Measurements from ENCODE around the gene SPINK4.

SPINK4 gene, protein sequence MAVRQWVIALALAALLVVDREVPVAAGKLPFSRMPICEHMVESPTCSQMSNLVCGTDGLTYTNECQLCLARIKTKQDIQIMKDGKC
- total RNA-seq, result 0 reads per million in 2 donors

DNA sequence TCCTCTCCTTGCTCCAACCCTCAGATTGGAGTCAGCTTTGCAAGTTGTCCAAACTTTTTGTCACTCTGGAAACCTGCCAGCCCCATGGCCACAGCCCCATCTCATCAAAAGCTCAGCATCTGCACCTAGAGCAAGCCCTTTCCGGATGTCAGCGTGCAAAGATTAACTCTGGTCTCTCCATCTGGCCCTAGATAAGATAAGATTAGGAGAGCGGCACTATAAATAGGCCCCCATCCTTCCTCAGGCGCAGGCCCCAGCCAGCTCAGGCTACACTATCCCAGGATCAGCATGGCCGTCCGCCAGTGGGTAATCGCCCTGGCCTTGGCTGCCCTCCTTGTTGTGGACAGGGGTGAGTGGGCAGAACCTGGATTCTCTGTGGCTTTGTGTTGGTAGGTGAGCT is at the start of gene SPINK4:
SPINK4 (plus strand) TSS at position 247 of the 400 bp plus-strand sequence; CDS start at position 289, 42 bp downstream.
- DNase-seq, result no peak

DNA sequence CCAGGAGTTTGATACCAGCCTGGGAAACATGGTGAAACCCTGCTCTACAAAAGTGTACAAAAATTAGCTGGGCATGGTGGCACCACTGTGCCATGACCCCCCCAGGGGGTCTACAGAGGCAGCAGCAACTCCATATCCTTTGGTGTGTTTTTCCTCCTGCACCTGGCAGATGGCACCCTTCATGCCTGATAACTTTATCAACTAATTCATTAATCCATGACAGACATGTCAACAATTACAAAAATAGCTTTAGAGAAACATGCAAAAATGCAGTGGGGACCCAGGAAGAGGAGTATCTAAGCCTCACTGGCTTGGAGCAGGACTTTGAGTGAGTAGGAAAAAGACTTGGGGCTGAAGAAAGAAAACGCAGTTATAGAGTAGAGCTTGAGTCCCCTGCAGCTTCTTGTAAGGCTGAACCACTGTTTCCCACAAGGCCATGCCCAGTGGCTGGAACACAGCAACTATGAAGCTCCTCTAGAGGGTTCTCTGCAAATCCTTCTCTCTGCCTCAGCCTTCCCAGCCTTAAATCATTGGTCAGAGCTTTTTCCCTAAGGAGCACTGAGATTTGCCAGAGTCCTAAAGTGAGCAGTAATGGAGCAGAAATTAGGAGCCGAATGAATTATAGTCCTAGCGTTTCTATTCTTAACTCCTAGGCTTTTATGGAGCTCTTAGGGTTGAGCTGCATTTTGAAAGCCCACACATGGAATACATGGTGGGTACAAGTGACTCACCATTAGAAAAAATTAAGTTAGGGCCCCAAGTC is 47.3 kb upstream of the SPINK4 start:
- DNase-seq, result no peak

DNA sequence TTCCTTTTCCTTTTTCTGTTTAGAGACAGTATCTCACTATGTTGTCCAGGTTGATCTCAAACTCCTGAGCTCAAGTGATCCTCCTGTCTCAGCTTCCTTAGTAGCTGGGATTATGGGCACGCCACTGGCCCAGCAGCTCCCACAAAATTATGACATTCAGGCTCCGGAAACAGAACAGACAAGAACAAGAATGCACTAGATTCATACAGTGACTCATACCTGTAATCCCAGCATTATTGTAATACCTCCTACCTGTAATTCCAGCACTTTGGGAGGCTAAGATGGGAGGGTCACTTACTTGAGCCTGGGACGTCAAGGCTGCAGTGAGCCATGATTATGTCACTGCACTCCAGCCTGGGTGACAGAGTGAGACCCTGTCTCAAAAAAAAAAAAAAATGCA is 46.1 kb upstream of the SPINK4 start:
- DNase-seq, result no peak

DNA sequence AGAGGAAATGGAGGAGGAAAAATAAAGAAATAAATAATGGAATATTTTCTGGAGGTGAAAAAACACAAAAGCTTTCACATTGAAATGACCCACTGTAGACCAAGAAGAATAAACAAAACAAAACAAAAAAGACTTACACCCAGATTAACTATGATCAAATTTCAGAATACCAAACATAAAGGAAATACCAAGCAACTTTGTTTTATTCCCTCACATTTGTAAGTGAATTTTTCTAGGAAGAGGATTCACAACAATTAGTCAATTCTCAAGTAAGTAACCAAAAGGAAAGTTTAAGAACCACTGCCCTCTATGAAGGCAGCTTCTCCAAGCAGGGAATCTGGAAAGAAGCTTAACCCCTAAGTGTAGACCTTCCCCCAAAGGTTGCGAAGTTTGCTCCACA is 43.2 kb upstream of the SPINK4 start:
- no peak for DNase-seq

DNA sequence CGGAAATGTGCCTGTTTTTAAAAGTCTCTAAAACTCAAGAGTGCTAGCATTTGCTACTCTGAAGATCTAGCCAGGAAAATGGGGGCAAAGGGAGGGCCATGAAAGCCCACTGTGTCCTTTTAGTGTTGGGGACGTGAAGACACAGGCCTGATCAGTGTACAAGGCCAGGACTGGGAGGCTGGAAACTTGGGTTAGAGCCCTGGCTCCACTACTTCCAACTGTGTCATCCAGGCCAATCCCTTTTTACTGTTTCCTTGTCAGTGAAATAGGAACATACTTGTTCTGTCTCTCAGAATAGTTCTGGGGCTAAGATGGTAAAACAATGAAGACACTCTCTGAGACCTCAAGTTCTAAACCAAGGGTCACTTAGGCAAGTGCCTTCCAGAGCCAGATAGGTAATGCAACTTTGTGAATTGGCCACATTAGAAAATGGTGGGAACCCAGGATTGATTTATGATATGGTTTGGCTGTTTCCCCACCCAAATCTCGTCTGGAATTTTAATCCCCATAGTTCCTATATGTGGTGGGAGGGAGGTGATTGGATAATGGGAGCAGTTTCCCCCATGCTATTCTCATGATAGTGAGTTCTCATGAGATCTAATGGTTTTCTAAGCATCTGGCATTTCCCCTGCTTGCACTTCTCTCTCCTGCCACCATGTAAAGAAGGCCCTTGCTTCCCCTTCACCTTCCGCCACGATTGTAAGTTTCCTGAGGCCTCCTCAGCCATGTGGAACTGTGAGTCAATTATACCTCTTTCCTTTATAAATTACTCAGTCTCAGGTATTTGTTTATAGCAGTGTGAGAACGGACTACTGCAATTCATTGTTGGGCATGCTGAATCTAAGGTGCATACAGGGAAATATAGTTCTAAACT is 42.5 kb upstream of the SPINK4 start:
- no peak for DNase-seq

DNA sequence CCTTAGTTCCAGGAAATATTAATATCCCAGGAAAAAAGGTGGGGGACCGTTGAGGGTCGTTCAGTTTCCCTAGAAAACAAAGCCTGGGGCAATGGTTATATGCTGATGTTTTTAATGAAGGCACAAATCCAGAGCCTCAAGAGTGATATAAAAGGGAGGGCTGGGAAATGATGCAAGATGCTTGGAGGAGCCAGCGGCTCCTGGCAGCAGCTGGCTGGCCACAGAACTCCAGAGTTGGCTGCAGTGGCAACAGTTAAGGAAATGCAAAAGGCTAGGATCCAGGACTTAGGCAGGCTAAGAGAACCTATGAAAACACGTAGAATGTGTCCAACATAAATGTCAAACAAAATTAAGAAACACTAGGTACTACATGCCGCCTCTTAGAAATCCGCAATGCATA is 41.8 kb upstream of the SPINK4 start:
- no peak for DNase-seq

DNA sequence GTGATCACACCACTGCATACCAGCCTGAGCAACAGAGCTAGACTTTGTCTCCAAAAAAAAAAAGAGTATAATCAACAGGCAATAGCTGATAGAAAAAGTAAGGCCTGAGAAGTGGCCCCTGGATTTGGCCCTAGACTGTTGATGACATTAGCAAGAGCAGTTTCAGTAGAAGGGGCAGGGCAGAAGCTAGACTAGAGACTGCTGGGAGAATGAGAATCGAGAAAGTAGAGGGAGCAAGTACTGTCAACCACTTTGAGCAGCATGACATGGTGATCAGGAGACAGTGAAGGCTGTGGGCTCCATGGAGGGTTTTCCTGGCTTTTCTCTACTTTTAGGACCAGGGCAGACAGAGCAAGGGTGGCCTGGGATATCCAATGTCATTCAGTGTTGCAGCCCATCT is 37.9 kb upstream of the SPINK4 start:
- no peak for DNase-seq

DNA sequence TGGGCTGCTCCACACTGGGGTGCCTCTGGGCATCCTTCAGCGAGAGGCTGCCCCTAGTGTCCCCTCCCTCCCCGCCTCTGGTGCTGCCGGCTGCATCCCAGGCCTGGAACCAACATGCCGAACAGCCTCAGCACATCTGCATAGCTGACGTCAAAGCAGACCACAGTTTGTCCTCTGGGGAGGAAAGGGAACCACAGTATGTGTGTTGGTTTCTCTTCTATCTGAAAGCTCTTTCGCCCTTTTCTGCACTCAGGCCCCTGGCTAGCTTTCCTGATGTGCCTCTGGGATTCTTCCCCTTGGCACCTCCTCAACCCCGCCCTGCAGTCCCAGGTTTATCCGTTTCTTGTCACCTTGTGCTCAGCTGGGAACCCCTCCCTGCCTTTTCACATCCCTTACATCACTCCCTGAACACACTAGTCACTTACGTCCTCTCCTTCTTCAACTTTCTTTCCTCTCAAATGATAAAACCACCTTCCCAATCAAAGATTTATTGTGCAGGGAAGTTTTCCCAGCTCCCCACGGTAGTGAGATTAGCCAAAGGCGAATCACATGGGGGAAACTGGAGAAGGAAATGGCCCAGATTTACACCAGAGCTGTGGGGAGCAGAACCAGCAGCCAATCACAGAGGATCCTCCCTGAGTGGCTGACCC is 37.3 kb upstream of the SPINK4 start:
- DNase-seq, result peak; percentile 1

DNA sequence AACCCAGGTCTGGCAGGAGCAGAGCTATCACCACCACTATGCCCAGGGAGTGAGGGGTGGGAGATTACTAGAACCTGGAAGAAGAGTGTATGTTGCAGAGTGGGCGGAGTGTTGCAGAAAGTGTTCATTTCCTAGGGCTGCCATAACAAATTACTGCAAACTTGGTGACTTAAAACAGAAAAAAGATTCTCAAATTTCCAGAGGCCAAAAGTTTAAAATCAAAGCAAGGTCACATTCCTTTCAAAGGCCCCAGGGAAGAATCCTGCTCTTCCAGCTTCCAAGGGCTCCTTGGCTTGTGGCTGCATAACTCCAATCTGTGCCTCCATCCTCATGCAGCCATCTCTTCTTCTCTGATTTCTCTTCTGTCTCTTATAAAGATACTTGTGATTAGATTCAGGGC is 30.6 kb upstream of the SPINK4 start:
- no peak for DNase-seq

DNA sequence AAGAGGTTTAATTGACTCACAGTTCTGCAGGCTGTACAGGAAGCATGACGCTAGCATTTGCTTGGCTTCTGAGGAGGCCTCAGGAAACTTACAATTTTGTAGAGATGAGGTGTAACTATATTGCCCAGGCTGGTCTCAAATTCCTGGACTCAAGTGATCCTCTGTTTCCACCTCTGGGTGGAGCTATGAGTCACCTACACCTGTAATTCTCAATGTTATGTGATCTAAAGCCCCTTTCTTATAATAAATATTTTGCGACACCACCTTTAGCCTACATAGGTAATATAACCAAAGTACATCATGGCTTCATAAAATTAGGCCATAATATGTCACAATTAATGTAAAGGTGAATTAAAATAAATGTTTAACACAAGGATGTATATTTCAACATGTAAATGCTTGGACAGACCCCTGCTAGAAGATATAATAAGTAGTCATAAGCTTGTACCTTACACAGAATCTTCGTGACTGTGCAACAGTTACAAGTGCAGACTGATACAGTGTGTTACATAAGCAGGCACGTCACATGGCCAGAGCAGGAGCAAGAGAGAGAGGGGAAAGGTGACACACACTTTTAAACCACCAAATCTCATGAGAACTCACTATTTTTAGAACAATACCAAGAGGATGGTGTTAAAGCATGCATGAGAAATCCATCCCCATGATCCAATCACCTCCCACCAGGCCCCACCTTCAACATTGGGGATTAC is 29.8 kb upstream of the SPINK4 start:
- no peak for DNase-seq

DNA sequence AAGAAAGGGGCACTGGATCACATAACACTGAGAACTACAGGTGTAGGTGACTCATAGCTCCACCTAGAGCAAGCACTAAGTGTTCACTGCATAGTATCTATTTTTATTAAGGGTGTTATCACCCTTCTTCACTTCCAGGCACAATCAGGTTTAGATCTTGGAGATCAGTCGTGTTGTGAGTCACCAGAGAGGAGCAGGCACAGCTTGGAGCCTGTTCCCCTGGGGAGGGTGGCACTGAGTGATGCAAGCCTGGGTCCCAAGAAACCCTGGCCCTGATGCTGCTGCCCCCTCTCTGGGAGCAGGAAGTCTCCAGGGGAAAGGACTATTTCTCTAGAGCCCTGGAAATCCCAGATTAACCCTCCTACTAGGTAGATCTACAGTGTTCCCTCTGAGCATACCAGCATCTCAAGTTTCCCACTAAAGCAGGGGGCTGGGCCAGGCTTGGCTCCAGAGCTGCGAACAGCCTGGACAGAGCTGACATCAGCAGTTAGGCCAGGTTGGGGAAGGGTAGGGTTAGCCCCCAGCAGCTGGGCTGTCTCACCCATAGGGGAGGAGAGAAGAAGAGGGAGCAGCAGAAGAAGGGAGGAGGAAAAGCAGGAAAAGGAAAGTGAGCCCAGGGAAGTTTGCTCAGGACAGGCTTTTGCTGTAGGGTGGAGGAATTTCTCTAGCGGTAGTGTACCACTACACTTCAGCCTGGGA is 28.1 kb upstream of the SPINK4 start:
- no peak for DNase-seq

DNA sequence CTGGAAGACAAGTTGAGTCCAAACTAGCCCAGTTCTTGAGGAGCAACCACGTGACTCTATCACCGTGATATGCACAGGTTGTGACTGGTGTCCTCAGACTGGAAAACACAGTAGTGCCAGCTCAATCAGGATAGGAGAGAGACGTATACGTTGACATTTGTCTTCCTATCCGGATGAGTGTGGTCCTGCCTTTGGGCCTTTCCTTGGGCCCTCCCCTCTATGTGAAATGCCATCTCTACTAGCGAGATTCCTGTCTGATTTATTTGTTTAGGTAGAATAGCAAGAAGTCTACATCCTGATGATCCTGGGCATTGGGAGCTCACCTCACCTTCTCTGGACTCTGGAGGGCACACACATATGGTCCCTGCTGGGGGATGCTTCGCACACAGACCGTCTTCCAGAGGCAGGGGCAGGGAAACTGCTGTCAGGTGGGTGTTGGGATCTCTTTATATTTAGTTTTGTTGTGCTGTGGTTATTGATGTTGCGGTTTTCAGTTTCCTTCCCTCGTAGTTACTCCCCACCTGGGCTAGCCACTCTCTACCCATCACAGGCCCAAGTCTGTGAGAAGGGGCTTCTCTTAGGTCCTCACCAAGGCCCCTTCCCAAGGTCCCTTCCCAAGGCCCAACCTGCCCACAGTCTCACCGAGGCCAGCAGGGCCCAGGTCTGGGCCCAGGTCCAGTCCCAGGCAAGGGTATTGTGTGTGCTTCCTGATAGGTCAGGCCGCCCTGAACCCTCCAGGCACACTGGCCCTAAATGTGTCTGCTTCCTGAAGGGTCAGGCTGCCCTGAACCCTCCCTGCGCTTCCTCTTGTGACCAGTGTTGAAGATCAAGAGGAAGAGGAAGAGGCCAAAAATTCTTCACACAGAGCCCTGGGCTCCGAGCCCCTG is 19.0 kb upstream of the SPINK4 start:
- no peak for DNase-seq

DNA sequence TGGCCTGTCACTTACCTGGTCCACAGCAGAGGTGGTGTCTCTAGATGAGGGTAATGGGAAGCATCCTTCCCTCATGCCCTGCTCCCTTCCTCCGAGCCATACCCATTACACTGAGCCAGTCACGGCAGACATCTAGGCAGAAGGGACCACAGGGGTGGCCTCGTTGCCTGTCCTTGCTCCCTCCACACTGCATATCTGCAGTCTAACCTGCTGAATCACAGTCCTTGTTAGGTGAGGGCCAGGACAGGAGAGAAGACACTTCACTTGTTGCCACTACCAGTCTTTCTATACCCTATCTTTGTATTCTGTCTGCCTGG is 18.4 kb upstream of the SPINK4 start:
- no peak for DNase-seq

DNA sequence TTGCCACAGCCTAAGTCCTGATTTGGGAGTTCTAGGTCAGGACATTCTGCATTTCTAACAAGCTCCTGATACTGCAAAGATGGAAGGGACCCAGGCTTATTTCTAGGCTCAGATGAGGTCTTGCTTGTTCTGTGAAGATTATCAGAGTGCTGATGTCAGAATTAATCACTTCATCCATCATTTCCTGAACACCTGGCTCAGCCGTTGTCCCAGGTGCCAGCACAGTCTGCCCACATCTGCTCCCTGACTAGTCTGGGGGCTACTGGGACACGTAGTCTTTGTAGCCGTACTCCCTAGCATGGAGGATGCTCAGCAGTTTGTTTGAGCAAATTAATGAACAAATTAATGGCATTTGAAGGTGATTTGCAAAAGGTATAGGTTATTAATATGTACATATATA is 17.9 kb upstream of the SPINK4 start:
- no peak for DNase-seq

DNA sequence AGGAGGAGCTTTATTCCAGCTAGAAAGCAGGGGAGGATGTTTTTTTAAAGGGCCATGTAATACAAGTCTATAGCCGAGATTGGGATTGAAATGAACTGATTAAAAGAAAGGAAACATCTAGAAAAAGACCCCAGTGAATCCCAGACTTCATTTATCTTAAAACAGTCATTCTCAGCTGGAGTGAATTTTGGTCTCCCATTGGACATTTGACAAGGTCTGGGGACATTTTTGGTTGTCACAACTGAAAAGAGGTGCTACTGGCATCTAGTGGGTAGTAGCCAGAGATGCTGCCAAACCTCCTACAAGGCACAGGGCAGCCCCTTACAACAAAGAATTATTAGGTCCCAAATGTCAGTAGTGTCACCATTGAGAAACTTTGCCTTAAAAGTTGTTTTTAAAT is 16.3 kb upstream of the SPINK4 start:
- no peak for DNase-seq

DNA sequence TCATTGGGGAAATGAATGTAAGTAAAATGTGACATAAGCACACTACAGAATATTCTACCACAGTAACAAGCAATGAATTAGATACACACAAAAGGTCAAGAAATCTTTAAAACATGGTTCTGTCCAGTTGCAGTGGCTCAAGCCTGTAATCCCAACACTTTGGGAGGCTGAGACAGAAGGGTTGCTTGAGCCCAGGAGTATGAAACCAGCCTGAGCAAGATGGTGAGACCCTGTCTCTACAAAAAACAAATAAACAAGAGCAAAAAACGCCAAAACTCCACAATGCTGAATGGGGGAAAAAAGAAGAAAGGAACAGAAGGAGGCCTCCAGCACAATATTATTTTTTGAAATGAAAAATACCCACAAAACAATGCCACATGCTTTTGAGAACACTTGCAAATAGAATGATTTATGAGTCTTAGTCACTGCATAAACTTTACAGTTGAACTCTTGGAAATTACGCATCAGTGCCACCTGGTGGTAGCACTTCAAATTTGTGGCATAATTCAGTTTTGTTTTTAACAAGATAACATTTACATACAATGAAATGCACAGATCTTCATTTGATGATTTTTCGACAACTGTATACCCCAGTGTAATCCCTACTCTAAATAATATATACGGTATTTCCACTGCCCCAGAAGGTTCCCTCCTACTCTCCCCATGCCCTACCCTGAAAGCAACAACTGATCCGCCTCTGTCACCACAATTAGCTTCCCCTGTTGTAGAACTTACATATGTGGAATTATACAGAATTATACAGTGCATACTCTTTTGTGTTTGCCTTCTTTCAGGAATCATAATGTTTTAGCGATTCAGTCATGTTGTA is 14.4 kb upstream of the SPINK4 start:
- peak; percentile 65 for DNase-seq

DNA sequence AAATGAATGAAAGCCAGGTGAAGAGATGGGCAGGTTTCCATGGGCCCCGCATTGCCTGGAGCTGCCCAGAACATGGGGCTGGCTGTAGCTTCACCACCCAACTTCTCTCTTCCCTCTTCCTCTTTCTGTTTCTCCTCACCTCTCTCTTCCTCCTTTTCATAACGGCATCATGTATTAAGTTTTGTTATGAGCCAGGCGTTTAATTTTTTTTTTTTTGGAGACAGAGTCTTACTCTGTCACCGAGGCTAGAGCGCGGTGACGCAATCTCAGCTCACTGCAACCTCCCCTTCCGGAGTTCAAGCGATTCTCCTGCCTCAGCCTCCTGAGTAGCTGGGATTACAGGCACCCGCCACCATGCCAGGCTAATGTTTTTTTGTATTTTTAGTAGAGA is 13.0 kb upstream of the SPINK4 start:
- DNase-seq, result no peak

DNA sequence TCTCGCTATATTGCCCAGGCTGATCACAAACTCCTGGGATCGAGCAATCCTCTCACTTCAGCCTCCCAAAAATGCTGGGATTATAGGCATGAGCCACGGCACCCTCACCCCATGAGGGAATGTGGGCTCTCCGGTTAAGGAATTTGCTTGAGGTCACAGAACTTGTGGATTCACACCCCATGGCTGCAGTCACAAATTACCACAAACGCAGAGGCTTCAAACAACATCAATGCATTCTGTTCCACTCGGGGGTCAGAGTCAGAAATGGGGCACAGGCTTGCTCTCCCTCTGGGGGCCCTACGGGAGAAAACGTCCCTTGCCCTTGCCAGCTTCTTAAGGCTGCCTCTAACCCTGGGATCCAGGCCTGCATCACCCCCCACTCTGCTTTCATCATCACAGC is 12.2 kb upstream of the SPINK4 start:
- DNase-seq, result no peak

DNA sequence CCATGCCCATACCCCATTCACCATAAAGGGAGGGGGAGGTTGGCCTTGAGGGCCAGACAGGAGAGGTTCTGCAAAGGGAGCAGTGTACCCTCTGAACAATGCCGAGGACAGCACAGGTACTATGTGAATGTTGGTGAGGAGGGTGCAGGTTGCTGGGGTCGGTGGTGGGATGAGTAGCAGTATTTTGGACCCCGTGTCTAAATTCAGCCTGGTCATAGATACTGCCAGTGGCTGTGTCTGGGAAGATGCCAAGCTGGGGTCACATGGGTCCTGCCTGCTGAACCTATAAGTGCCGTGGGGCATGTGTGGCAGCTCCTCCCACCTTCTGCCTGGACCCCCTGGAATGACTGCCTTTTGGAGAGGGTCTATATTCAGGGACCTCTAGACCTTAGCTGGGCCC is 11.4 kb upstream of the SPINK4 start:
- DNase-seq, result no peak
